SK-N-SH (cell line): ENCODE results near the gene P2RX4. TPM values are rescaled to one million over a fixed set of nuclear protein-coding genes. Genes with fewer than 3 reads are reported as not detected.

Experiments
- CTCF ChIA-PET: fragments of 300-600, 350-600 bp; formaldehyde crosslinking; extraction: SDS; loops from one replicate; lab custom pipeline; 2021; lab: Yijun Ruan, JAX
- POLR2A ChIA-PET: fragments of 350-600 bp; sonication (Branson Sonifier 250); formaldehyde crosslinking; extraction: SDS; loops from one replicate; lab custom pipeline; 2020; ENCODE audit warnings: antibody characterized with exemption, inconsistent platforms; lab: Yijun Ruan, JAX
- DNase-seq: peaks from one replicate; pipeline ENCODE4 v3.0.0; 2012
- H2AFZ ChIP-seq: fragments of 200-600 bp; sonication (generic); 2 replicates; pipeline ENCODE4 v1.8.1; 2016; ENCODE audit warnings: antibody characterized with exemption, mild to moderate bottlenecking, low read depth
- H3F3A ChIP-seq: fragments of 200-600 bp; sonication (generic); replicated peaks from 2 replicates; pipeline ENCODE3; 2016; ENCODE audit warnings: antibody characterized with exemption, mild to moderate bottlenecking; ENCODE audit not compliant: insufficient read depth
- H3K27ac ChIP-seq, 2 experiments: fragments of 200-500 bp in 1 of 2; fragments of 200-600 bp in 1 of 2; sonication (Bioruptor generic) in 1 of 2; sonication (generic), shearing (Covaris generic) in 1 of 2; 2 replicates each; pipeline versions ENCODE4 v1.5.1 to v1.6.1; 2014 to 2016; ENCODE audit warnings: low read depth in 2 of 2, inconsistent platforms in 1 of 2, low read length in 1 of 2, mild to moderate bottlenecking in 1 of 2, mixed read lengths in 1 of 2
- H3K27me3 ChIP-seq: fragments of 200-600 bp; sonication (generic), shearing (Covaris generic); 2 replicates; pipeline ENCODE4 v1.6.1; 2016; ENCODE audit warnings: mixed run types; ENCODE audit not compliant: insufficient read depth
- H3K36me3 ChIP-seq, 2 experiments: fragments of 200-500 bp in 1 of 2; fragments of 200-600 bp in 1 of 2; sonication (Bioruptor generic) in 1 of 2; sonication (generic) in 1 of 2; replicated peaks in 1 of 2; 2 replicates each; pipeline versions ENCODE3 to v1.5.1; 2014 to 2016; ENCODE audit warnings: low read length in 1 of 2, mild to moderate bottlenecking in 1 of 2; ENCODE audit not compliant: insufficient read depth in 2 of 2, control insufficient read depth in 1 of 2
- H3K4me1 ChIP-seq, 2 experiments: fragments of 200-500 bp in 1 of 2; fragments of 200-600 bp in 1 of 2; sonication (Bioruptor generic) in 1 of 2; sonication (generic), shearing (Covaris generic) in 1 of 2; 2 replicates each; pipeline versions ENCODE4 v1.5.1 to v1.6.1; 2014 to 2016; ENCODE audit warnings: low read depth in 1 of 2, low read length in 1 of 2, mixed run types in 1 of 2; ENCODE audit not compliant: insufficient read depth in 2 of 2, control insufficient read depth in 1 of 2
- H3K4me2 ChIP-seq: fragments of 200-600 bp; sonication (generic), shearing (Covaris generic); 2 replicates; pipeline ENCODE4 v1.6.1; 2017; ENCODE audit warnings: mixed run types
- H3K4me3 ChIP-seq, 2 experiments: fragments of 200-500 bp in 1 of 2; fragments of 200-600 bp in 1 of 2; sonication (Bioruptor generic) in 1 of 2; sonication (generic), shearing (Covaris generic) in 1 of 2; 2 replicates each; pipeline versions ENCODE4 v1.5.1 to v1.8.1; 2014 to 2016; ENCODE audit warnings: low read depth in 2 of 2, inconsistent platforms in 1 of 2, low read length in 1 of 2, mild to moderate bottlenecking in 1 of 2, mixed read lengths in 1 of 2, moderate library complexity in 1 of 2
- H3K79me2 ChIP-seq: fragments of 200-600 bp; sonication (generic); 2 replicates; pipeline ENCODE4 v1.8.1; 2017; ENCODE audit warnings: mild to moderate bottlenecking; ENCODE audit not compliant: insufficient read depth
- H3K9ac ChIP-seq: fragments of 200-600 bp; sonication (generic); 2 replicates; pipeline ENCODE4 v1.6.1; 2017; ENCODE audit warnings: mixed run types
- H3K9me2 ChIP-seq: fragments of 200-600 bp; sonication (generic); 2 replicates; pipeline ENCODE4 v1.6.1; 2017; ENCODE audit warnings: mixed run types
- H3K9me3 ChIP-seq: fragments of 200-600 bp; sonication (generic); 2 replicates; pipeline ENCODE4 v1.6.1; 2017; ENCODE audit warnings: mixed run types, mild to moderate bottlenecking, moderate library complexity
- H4K20me1 ChIP-seq: fragments of 200-600 bp; sonication (generic); 2 replicates; pipeline ENCODE4 v1.6.1; 2017; ENCODE audit warnings: mild to moderate bottlenecking, mixed run types; ENCODE audit not compliant: insufficient read depth
- CHD2 ChIP-seq: fragments of 150-350 bp; IDR thresholded peaks from 2 replicates; pipeline ENCODE4 v1.6.1; 2018; ENCODE audit warnings: low read length; ENCODE audit not compliant: partially characterized antibody
- ELF1 ChIP-seq: IDR thresholded peaks from 2 replicates; pipeline ENCODE4 v1.4.0; 2012
- EP300 ChIP-seq, 2 experiments: IDR thresholded peaks; 2 replicates each; pipeline versions ENCODE4 v1.4.0 to v1.6.1; 2012; ENCODE audit warnings: borderline replicate concordance in 1 of 2, low read depth in 1 of 2, low read length in 1 of 2
- EZH2phosphoT487 ChIP-seq: fragments of 200-600 bp; sonication (generic); IDR thresholded peaks from 2 replicates; pipeline ENCODE4 v1.6.1; 2017; ENCODE audit warnings: low read depth, mixed run types, mild to moderate bottlenecking, antibody characterized with exemption, moderate library complexity, borderline replicate concordance
- FOXJ3 ChIP-seq: sonication (generic); formaldehyde crosslinking; IDR thresholded peaks from 2 replicates; pipeline ENCODE4 v1.5.1; 2020; ENCODE audit warnings: mild to moderate bottlenecking, missing genetic modification reagents
- FOXM1 ChIP-seq: IDR thresholded peaks from 2 replicates; pipeline ENCODE4 v1.4.0; 2012; ENCODE audit warnings: low read depth, mild to moderate bottlenecking
- GABPA ChIP-seq: IDR thresholded peaks from 2 replicates; pipeline ENCODE4 v1.4.0; 2012; ENCODE audit warnings: low read depth, mild to moderate bottlenecking
- MEF2A ChIP-seq: IDR thresholded peaks from 2 replicates; pipeline ENCODE4 v1.4.0; 2012; ENCODE audit warnings: low read depth, borderline replicate concordance
- MXI1 ChIP-seq: IDR thresholded peaks from 2 replicates; pipeline ENCODE4 v1.6.1; 2012; ENCODE audit warnings: mild to moderate bottlenecking, low read depth, low read length, improper control_type of control experiment
- NRF1 ChIP-seq: IDR thresholded peaks from 2 replicates; pipeline ENCODE4 v1.6.1; 2012; ENCODE audit warnings: low read depth, mild to moderate bottlenecking, low read length
- RAD21 ChIP-seq: IDR thresholded peaks from 2 replicates; pipeline ENCODE4 v1.6.1; 2012; ENCODE audit warnings: mild to moderate bottlenecking, low read length
- RCOR1 ChIP-seq: fragments of 150-350 bp; IDR thresholded peaks from 2 replicates; pipeline ENCODE4 v1.6.1; 2017; ENCODE audit warnings: antibody characterized with exemption, low read length
- SIN3A ChIP-seq: IDR thresholded peaks from 2 replicates; pipeline ENCODE4 v1.6.1; 2012; ENCODE audit warnings: low read depth, mild to moderate bottlenecking, low read length, moderate library complexity, borderline replicate concordance
- TEAD4 ChIP-seq: IDR thresholded peaks from 2 replicates; pipeline ENCODE4 v1.4.0; 2012; ENCODE audit warnings: mild to moderate bottlenecking, borderline replicate concordance; ENCODE audit not compliant: insufficient read depth
- WGBS: methylation state at CpG from one replicate; pipeline ENCODE4 v1.1.6; 2017; ENCODE audit warnings: low lambda C conversion rate; 5-methylcytosine and 5-hydroxymethylcytosine counted together
- polyA plus RNA-seq, 3 experiments: library from polyadenylated mRNA; depleted of rRNA; stranded (reverse); fragments of >200 nt; gene quantifications; 2 replicates each; pipeline ENCODE4 v1.2.3, GENCODE V29; 2012
- TF ChIP-seq, protein P1 (sequence below): fragments of 150-350 bp; IDR thresholded peaks from 2 replicates; pipeline ENCODE4 v1.6.1; 2017; ENCODE audit warnings: antibody characterized with exemption, low read length, low read depth, borderline replicate concordance
- TF ChIP-seq, protein P2 (sequence below): IDR thresholded peaks from 2 replicates; pipeline ENCODE4 v1.4.0; 2012; ENCODE audit warnings: low read depth, borderline replicate concordance
- TF ChIP-seq, protein P3 (sequence below): fragments of 150-350 bp; IDR thresholded peaks from 2 replicates; pipeline ENCODE4 v1.6.1; 2016; ENCODE audit warnings: mild to moderate bottlenecking, low read depth, low read length
- TF ChIP-seq, protein P4 (sequence below): IDR thresholded peaks from 2 replicates; pipeline ENCODE4 v1.4.0; 2012; ENCODE audit warnings: low read depth, borderline replicate concordance
- TF ChIP-seq, protein P5 (sequence below): fragments of 200-600 bp; sonication (generic); IDR thresholded peaks from 2 replicates; pipeline ENCODE4 v1.6.1; 2017; ENCODE audit warnings: antibody characterized with exemption, mild to moderate bottlenecking, moderate library complexity

Gene P2RX4
- polyA plus RNA-seq, 1 of the 3 experiments (the other 2 are of a cell fraction): 32.2 TPM

DNA sequence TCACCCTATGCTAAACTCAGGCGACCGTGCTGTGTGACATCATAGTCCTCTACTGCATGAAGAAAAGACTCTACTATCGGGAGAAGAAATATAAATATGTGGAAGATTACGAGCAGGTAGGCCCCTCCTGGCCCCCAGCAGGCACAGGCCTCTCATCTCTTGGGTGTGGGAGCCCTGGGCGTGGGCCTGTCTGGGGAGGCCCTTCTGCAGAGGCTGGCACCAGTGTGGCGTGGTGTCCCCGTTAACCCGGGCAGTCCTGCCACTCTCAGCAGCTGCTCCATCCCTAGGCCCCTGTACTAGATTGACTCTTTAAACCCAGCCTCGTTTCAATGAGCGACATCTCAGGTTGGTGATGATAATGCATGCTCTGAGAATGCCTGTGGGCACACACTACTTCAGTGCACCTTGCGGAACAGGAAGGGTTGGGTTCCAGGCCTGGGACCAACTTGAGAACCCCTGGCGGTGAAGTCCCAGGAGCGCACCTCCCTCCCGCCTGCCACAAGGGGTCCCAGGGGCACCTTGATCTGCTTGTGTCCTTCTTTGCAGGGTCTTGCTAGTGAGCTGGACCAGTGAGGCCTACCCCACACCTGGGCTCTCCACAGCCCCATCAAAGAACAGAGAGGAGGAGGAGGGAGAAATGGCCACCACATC is 23.2 kb downstream of the P2RX4 start:
- POLR2A ChIA-PET: no interaction called here
- 96% methylated on average over 14 of the region's 14 CpGs for WGBS
- Histone ChIP-seq H3K79me2 (no peaks in the 10 kb centered on the region), H3K4me2 (no peak overlapping the region), H4K20me1 (no peaks in the 10 kb centered on the region), H3K9me3 (no peaks in the 10 kb centered on the region), H2AFZ (no peak overlapping the region), H3K36me3 (no peaks in the 10 kb centered on the region), H3K9me2 (no peaks in the 10 kb centered on the region), H3F3A (no peaks in the 10 kb centered on the region), H3K4me1 (no peaks in the 10 kb centered on the region), H3K4me3 (no peak overlapping the region), H3K27ac (no peak overlapping the region), H3K9ac (no peak overlapping the region)
- no peak for DNase-seq
- no peak for TF ChIP-seq EP300 (IDR thresholded peaks at IDR 0.05; ENCODE audit: borderline replicate concordance in 1 of 2, low read depth in 1 of 2, low read length in 1 of 2)
- TF ChIP-seq, protein P1, sequence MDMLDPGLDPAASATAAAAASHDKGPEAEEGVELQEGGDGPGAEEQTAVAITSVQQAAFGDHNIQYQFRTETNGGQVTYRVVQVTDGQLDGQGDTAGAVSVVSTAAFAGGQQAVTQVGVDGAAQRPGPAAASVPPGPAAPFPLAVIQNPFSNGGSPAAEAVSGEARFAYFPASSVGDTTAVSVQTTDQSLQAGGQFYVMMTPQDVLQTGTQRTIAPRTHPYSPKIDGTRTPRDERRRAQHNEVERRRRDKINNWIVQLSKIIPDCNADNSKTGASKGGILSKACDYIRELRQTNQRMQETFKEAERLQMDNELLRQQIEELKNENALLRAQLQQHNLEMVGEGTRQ: no peak
- TF ChIP-seq EZH2phosphoT487: no peak
- no peak for TF ChIP-seq RCOR1
- TF ChIP-seq, protein P2, sequence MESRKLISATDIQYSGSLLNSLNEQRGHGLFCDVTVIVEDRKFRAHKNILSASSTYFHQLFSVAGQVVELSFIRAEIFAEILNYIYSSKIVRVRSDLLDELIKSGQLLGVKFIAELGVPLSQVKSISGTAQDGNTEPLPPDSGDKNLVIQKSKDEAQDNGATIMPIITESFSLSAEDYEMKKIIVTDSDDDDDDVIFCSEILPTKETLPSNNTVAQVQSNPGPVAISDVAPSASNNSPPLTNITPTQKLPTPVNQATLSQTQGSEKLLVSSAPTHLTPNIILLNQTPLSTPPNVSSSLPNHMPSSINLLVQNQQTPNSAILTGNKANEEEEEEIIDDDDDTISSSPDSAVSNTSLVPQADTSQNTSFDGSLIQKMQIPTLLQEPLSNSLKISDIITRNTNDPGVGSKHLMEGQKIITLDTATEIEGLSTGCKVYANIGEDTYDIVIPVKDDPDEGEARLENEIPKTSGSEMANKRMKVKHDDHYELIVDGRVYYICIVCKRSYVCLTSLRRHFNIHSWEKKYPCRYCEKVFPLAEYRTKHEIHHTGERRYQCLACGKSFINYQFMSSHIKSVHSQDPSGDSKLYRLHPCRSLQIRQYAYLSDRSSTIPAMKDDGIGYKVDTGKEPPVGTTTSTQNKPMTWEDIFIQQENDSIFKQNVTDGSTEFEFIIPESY: no peak
- TF ChIP-seq FOXJ3 (CRISPR knock-in tag): no peak
- no peak for TF ChIP-seq MXI1
- TF ChIP-seq, protein P3, sequence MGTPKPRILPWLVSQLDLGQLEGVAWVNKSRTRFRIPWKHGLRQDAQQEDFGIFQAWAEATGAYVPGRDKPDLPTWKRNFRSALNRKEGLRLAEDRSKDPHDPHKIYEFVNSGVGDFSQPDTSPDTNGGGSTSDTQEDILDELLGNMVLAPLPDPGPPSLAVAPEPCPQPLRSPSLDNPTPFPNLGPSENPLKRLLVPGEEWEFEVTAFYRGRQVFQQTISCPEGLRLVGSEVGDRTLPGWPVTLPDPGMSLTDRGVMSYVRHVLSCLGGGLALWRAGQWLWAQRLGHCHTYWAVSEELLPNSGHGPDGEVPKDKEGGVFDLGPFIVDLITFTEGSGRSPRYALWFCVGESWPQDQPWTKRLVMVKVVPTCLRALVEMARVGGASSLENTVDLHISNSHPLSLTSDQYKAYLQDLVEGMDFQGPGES: no peak
- TF ChIP-seq, all 33 proteins: peak for 0
- no peaks in the 10 kb centered on the region for H3K27me3 ChIP-seq
- CTCF ChIA-PET: no interaction called here

DNA sequence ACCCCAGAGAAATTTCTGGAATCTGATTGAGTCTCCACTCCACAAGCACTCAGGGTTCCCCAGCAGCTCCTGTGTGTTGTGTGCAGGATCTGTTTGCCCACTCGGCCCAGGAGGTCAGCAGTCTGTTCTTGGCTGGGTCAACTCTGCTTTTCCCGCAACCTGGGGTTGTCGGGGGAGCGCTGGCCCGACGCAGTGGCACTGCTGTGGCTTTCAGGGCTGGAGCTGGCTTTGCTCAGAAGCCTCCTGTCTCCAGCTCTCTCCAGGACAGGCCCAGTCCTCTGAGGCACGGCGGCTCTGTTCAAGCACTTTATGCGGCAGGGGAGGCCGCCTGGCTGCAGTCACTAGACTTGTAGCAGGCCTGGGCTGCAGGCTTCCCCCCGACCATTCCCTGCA is 23.7 kb downstream of the P2RX4 start:
- H3K36me3 ChIP-seq: no peaks in the 10 kb centered on the region
- no peak overlapping the region for H3K9ac ChIP-seq
- no peaks in the 10 kb centered on the region for H4K20me1 ChIP-seq
- no peaks in the 10 kb centered on the region for H3K9me3 ChIP-seq
- H3K79me2 ChIP-seq: no peaks in the 10 kb centered on the region
- H3K9me2 ChIP-seq: no peaks in the 10 kb centered on the region
- no peak overlapping the region for H2AFZ ChIP-seq
- TF ChIP-seq, protein P4, sequence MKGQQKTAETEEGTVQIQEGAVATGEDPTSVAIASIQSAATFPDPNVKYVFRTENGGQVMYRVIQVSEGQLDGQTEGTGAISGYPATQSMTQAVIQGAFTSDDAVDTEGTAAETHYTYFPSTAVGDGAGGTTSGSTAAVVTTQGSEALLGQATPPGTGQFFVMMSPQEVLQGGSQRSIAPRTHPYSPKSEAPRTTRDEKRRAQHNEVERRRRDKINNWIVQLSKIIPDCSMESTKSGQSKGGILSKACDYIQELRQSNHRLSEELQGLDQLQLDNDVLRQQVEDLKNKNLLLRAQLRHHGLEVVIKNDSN: no peak
- TF ChIP-seq GABPA (no peak), RAD21 (no peak), TEAD4 (no peak), FOXM1 (no peak), CHD2 (no peak), SIN3A (no peak), EZH2phosphoT487 (no peak), ELF1 (no peak), NRF1 (no peak), MEF2A (no peak)
- TF ChIP-seq, protein P5, sequence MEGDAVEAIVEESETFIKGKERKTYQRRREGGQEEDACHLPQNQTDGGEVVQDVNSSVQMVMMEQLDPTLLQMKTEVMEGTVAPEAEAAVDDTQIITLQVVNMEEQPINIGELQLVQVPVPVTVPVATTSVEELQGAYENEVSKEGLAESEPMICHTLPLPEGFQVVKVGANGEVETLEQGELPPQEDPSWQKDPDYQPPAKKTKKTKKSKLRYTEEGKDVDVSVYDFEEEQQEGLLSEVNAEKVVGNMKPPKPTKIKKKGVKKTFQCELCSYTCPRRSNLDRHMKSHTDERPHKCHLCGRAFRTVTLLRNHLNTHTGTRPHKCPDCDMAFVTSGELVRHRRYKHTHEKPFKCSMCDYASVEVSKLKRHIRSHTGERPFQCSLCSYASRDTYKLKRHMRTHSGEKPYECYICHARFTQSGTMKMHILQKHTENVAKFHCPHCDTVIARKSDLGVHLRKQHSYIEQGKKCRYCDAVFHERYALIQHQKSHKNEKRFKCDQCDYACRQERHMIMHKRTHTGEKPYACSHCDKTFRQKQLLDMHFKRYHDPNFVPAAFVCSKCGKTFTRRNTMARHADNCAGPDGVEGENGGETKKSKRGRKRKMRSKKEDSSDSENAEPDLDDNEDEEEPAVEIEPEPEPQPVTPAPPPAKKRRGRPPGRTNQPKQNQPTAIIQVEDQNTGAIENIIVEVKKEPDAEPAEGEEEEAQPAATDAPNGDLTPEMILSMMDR: no peak
- TF ChIP-seq, protein P3: no peak
- H3K27me3 ChIP-seq: no peaks in the 10 kb centered on the region
- no peaks in the 10 kb centered on the region for H3F3A ChIP-seq
- no peak for DNase-seq
- peaks cover 0 to 2% of the 10 kb centered on the region in 2 experiments; a peak in 1 of 4 replicates for H3K4me1 ChIP-seq
- ChIA-PET CTCF (no interaction called here), POLR2A (no interaction called here)
- no peak overlapping the region for H3K4me2 ChIP-seq
- H3K4me3 ChIP-seq: no peak overlapping the region
- WGBS: 79% methylated on average over 2 of the region's 11 CpGs
- H3K27ac ChIP-seq: no peak overlapping the region
